K562 (cell line): Measurements from ENCODE around the gene RERE. TPM values are rescaled to one million over a fixed set of nuclear protein-coding genes. Genes with fewer than 3 reads are reported as not detected.
A peak's percentile ranks its signal among the peaks of the same experiment; 100 is the strongest.

Experiments
- ATAC-seq: fragments of 200-7000 bp; cut with Tn5 transposase; 3 replicates; pipeline ENCODE4 v1.9.1; 2020; ENCODE audit warnings: moderate library complexity
- BruUV-seq: library from RNA; stranded (reverse); fragments of 400-500 nt; replicated peaks from 2 replicates; lab custom pipeline; 2021; lab: Mats Ljungman, UMichigan
- CTCF ChIA-PET: fragments of 300-600 bp; formaldehyde crosslinking; extraction: SDS; loops from one replicate; lab custom pipeline; 2021; ENCODE audit warnings: low intra/inter-chr PET ratio; lab: Yijun Ruan, JAX
- POLR2A ChIA-PET: fragments of 300-600, 350-650 bp; sonication (Branson Sonifier 250); formaldehyde crosslinking; extraction: SDS; loops from one replicate; lab custom pipeline; 2021; ENCODE audit warnings: antibody characterized with exemption, inconsistent platforms; lab: Yijun Ruan, JAX
- DNase-seq, 4 experiments: peaks; one replicate each; pipeline versions ENCODE4 v3.0.0 to v3.0.0-alpha.2; 2011 to 2018; ENCODE audit warnings: low spot score in 3 of 4, mixed read lengths in 3 of 4; ENCODE audit errors: extremely low read depth in 1 of 4
- FAIRE-seq: peaks from 2 replicates; lab custom pipeline; 2011; peaks lifted over from hg19 to GRCh38; lab: Jason Lieb, UNC
- H2AFZ ChIP-seq: 2 replicates; pipeline ENCODE4 v1.6.0; 2011; ENCODE audit warnings: low read depth, low read length, control low read depth, inconsistent platforms
- H3K27ac ChIP-seq: fragments of 200-600 bp; 3 replicates; pipeline ENCODE4 v1.8.0; 2011; ENCODE audit warnings: low read depth, mild to moderate bottlenecking, control low read depth, inconsistent platforms, low read length, moderate library complexity, mixed read lengths; ENCODE audit errors: extremely low read depth
- H3K27me3 ChIP-seq, 2 experiments: fragments of 300-600 bp in 1 of 2; 2 replicates in 1 of 2; 3 replicates in 1 of 2; pipeline versions ENCODE4 v1.6.0 to v1.8.0; 2011; ENCODE audit warnings: inconsistent platforms in 2 of 2, low read length in 2 of 2, mild to moderate bottlenecking in 1 of 2, mixed read lengths in 1 of 2, moderate library complexity in 1 of 2; ENCODE audit not compliant: control insufficient read depth in 2 of 2, insufficient read depth in 2 of 2
- H3K36me3 ChIP-seq: fragments of 300-600 bp; 3 replicates; pipeline ENCODE4 v1.8.0; 2011; ENCODE audit warnings: mild to moderate bottlenecking, low read length, inconsistent platforms; ENCODE audit not compliant: control insufficient read depth, insufficient read depth
- H3K4me1 ChIP-seq, 2 experiments: fragments of 200-600 bp in 1 of 2; replicated peaks in 1 of 2; 2 replicates in 1 of 2; 3 replicates in 1 of 2; pipeline versions ENCODE4 v1.5.1 to v1.8.0; 2011; ENCODE audit warnings: inconsistent platforms in 2 of 2, low read length in 2 of 2, mild to moderate bottlenecking in 1 of 2, mixed read lengths in 1 of 2, moderate library complexity in 1 of 2; ENCODE audit not compliant: control insufficient read depth in 2 of 2, insufficient read depth in 2 of 2
- H3K4me2 ChIP-seq: 2 replicates; pipeline ENCODE4 v1.6.1; 2011; ENCODE audit warnings: low read length, control low read depth, inconsistent platforms, mixed read lengths; ENCODE audit not compliant: insufficient read depth
- H3K4me3 ChIP-seq: fragments of 200-600 bp; sonication (generic), shearing (Covaris generic); 2 replicates; pipeline ENCODE4 v1.5.1; 2016; ENCODE audit warnings: control low read depth, inconsistent platforms
- H3K79me2 ChIP-seq: fragments of 200-600 bp; 3 replicates; pipeline ENCODE4 v1.8.0; 2011; ENCODE audit warnings: low read length, inconsistent platforms; ENCODE audit not compliant: control insufficient read depth, insufficient read depth
- H3K9ac ChIP-seq, 2 experiments: 2 replicates each; pipeline versions ENCODE4 v1.6.0 to v1.6.1; 2011; ENCODE audit warnings: low read depth in 2 of 2, low read length in 2 of 2, control low read depth in 1 of 2, inconsistent platforms in 1 of 2, mild to moderate bottlenecking in 1 of 2, mixed read lengths in 1 of 2; ENCODE audit not compliant: insufficient read depth in 1 of 2
- H3K9me1 ChIP-seq: one replicate; pipeline ENCODE4 v1.6.0; 2011; ENCODE audit warnings: inconsistent platforms, mild to moderate bottlenecking, low read length, moderate library complexity; ENCODE audit not compliant: control insufficient read depth, insufficient read depth
- H3K9me3 ChIP-seq: replicated peaks from 2 replicates; pipeline ENCODE4 v1.5.1; 2011; ENCODE audit warnings: low read depth, low read length, inconsistent platforms; ENCODE audit not compliant: control insufficient read depth, insufficient read depth
- H4K20me1 ChIP-seq: replicated peaks from 2 replicates; pipeline ENCODE4 v1.6.1; 2011; ENCODE audit warnings: low read length, inconsistent platforms, mixed read lengths; ENCODE audit not compliant: control insufficient read depth, insufficient read depth
- ATF1 ChIP-seq, 2 experiments: fragments of 450-650 bp in 1 of 2; IDR thresholded peaks; 2 replicates each; pipeline ENCODE4 v1.6.1; 2016; ENCODE audit warnings: missing compliant biosample characterization in 1 of 2, missing genetic modification characterization in 1 of 2
- CBX8 ChIP-seq: fragments of 200-600 bp; sonication (generic); IDR thresholded peaks from 2 replicates; pipeline ENCODE4 v1.6.1; 2012; ENCODE audit warnings: borderline replicate concordance, mixed run types, low read depth, mild to moderate bottlenecking, moderate library complexity, mixed read lengths, low read length, control low read depth, inconsistent platforms; ENCODE audit not compliant: poor library complexity, severe bottlenecking; ENCODE audit errors: extremely low read depth
- DDX20 ChIP-seq: fragments of 450-650 bp; IDR thresholded peaks from 2 replicates; pipeline ENCODE4 v1.6.1; 2016; ENCODE audit warnings: missing genetic modification characterization, low read depth, mild to moderate bottlenecking, missing compliant biosample characterization, moderate library complexity
- DIDO1 ChIP-seq: fragments of 450-650 bp; IDR thresholded peaks from 2 replicates; pipeline ENCODE4 v1.6.1; 2016; ENCODE audit warnings: low read depth, missing biosample characterization, missing genetic modification characterization
- FOSL1 ChIP-seq: fragments of 200-800 bp; sonication (Bioruptor generic); conservative IDR thresholded peaks from 2 replicates; pipeline ENCODE4 v1.6.1; 2016; ENCODE audit warnings: missing genetic modification characterization, missing compliant biosample characterization
- GABPB2 ChIP-seq: fragments of 250-450 bp; sonication (Bioruptor Pico); conservative IDR thresholded peaks from 2 replicates; pipeline ENCODE4 v1.5.1; 2021; ENCODE audit warnings: mild to moderate bottlenecking
- HDAC2 ChIP-seq: fragments of 450-650 bp; IDR thresholded peaks from 2 replicates; pipeline ENCODE4 v1.6.1; 2016; ENCODE audit warnings: mild to moderate bottlenecking
- KAT8 ChIP-seq: fragments of 450-650 bp; IDR thresholded peaks from 2 replicates; pipeline ENCODE4 v1.6.1; 2016; ENCODE audit warnings: low read depth, mild to moderate bottlenecking
- MAZ ChIP-seq, 2 experiments: fragments of 450-650 bp in 1 of 2; sonication (generic) in 1 of 2; formaldehyde crosslinking; IDR thresholded peaks in 1 of 2; conservative IDR thresholded peaks in 1 of 2; 2 replicates each; pipeline versions ENCODE4 v1.4.0 to v1.5.0; 2020; ENCODE audit warnings: mild to moderate bottlenecking in 1 of 2, missing genetic modification reagents in 1 of 2
- MIER1 ChIP-seq: fragments of 450-650 bp; IDR thresholded peaks from 2 replicates; pipeline ENCODE4 v1.6.1; 2016; ENCODE audit warnings: antibody characterized with exemption, mild to moderate bottlenecking, low read depth
- MTA3 ChIP-seq: fragments of 450-650 bp; formaldehyde crosslinking; IDR thresholded peaks from 2 replicates; pipeline ENCODE4 v1.6.1; 2017; ENCODE audit warnings: mild to moderate bottlenecking, borderline replicate concordance
- POLR2B ChIP-seq: fragments of 450-650 bp; IDR thresholded peaks from 2 replicates; pipeline ENCODE4 v1.6.1; 2018; ENCODE audit warnings: low read depth; ENCODE audit not compliant: partially characterized antibody
- SMARCC2 ChIP-seq: fragments of 450-650 bp; IDR thresholded peaks from 2 replicates; pipeline ENCODE4 v1.6.1; 2017; ENCODE audit warnings: antibody characterized with exemption, moderate library complexity, mild to moderate bottlenecking, low read depth
- STAT5A ChIP-seq: IDR thresholded peaks from 2 replicates; pipeline ENCODE4 v1.6.1; 2012; ENCODE audit warnings: low read length, inconsistent platforms, borderline replicate concordance
- TAF15 ChIP-seq: fragments of 200-400 bp; formaldehyde crosslinking; IDR thresholded peaks from 2 replicates; pipeline ENCODE4 v1.6.1; 2017; ENCODE audit warnings: mild to moderate bottlenecking, low read depth, low read length, moderate library complexity
- TAF7 ChIP-seq: fragments of 450-650 bp; IDR thresholded peaks from 2 replicates; pipeline ENCODE4 v1.6.1; 2016; ENCODE audit warnings: missing genetic modification characterization, missing compliant biosample characterization
- XRCC5 ChIP-seq: fragments of 200-400 bp; formaldehyde crosslinking; IDR thresholded peaks from 2 replicates; pipeline ENCODE4 v1.6.1; 2017; ENCODE audit warnings: low read depth, mild to moderate bottlenecking, low read length
- ZBTB17 ChIP-seq: fragments of 450-650 bp; formaldehyde crosslinking; IDR thresholded peaks from 2 replicates; pipeline ENCODE4 v1.4.0; 2020; ENCODE audit warnings: mild to moderate bottlenecking
- WGBS: fragments of 100-300 bp; shearing (Covaris generic); methylation state at CpG from one replicate; pipeline ENCODE4 v1.1.6; 2016; ENCODE audit warnings: low coverage, mixed read lengths; ENCODE audit not compliant: insufficient coverage; ENCODE audit errors: missing lambda C conversion rate; 5-methylcytosine and 5-hydroxymethylcytosine counted together
- in situ Hi-C: fragments of 300-500 bp; cut with MboI; formaldehyde crosslinking; loops from 4 replicates; pipeline ENCODE4 v1.15.0; 2018; ENCODE audit warnings: inconsistent platforms, mixed read lengths
- intact Hi-C: fragments of 100-400 bp; cut with micrococcal nuclease; formaldehyde crosslinking; loops from 2 replicates; pipeline ENCODE4 v1.14.2; 2022
- polyA plus RNA-seq, 8 experiments: library from polyadenylated mRNA; depleted of rRNA in 4 of 8; stranded (reverse) in 5 of 8; unstranded in 3 of 8; fragments of >200 nt; fragmentation: Nextera tagmentation in 2 of 8; fragmentation: Illumina TruSeq in 1 of 8; extraction: Ambion mirVana in 2 of 8; extraction: Trizol in 1 of 8; gene quantifications; 2 replicates each; pipeline versions ENCODE4 v1.2.1 to v1.2.3, GENCODE V29; 2011 to 2014; ENCODE audit warnings: inconsistent platforms in 1 of 8, missing spikeins in 1 of 8
- total RNA-seq, 7 experiments: library from RNA; depleted of rRNA in 6 of 7; stranded (reverse); fragments of >200 nt in 6 of 7; fragmentation: Illumina TruSeq in 2 of 7; extraction: Trizol in 2 of 7; gene quantifications; 2 replicates each; pipeline versions ENCODE4 v1.2.1 to v1.2.3, GENCODE V29; 2011 to 2021; ENCODE audit warnings: low replicate concordance in 1 of 7
- TF ChIP-seq, protein P1 (sequence below): fragments of 200-800 bp; sonication (Bioruptor generic); IDR thresholded peaks from 2 replicates; pipeline ENCODE4 v1.6.1; 2017; ENCODE audit warnings: missing genetic modification characterization, missing compliant biosample characterization

Gene RERE
- total and polyA plus RNA-seq, 9 of the 15 experiments (the other 6 are each of a cell fraction or from before 2014, with no cell fraction given): 3.0 to 51.5 (median 13.4) TPM

DNA sequence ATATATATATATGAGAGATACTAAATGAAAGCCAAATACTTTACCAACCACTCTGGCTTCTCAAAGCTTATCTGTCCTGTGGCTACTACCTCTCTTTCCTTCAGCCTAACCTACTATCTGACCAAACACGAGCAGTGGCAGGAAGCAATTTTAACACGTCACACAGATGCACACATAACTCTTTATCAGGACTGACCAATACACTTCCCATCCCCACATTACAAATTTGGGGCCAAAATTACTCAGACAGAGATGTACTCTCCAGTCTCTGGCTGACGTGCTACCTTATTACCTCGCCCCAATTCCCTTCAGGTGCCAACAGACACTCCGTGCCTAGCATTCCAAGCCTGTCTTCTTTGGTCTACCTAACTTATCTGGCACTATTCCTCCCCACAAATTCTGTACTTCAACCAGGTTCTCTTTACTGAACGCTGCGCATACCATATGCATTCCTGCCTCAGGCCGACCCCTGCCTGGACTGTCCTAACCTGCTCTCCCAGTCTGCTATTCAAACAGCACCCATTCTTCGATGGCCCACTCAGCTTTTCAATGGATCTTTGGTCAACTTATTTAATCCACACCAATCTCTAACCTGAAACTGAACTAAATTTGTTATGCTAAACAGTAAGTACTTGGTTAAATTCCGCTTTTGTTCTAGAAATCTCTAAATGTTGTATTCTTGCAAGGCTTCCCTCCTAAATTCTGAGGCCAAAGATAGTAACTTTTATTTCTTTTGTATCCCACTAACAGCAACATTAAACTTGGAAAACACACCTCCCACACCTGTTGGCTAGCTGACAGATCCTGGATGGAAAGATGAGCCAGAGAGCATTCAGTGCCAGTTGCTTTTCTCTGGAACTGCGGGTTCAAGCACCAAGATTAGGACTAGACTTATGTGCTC, 27.9 kb downstream of the RERE start:
- H3K4me2 ChIP-seq: peak overlapping the region; percentile 91
- H3K27ac ChIP-seq: peak overlapping the region; percentile 98
- FAIRE-seq (peak; percentile 94), DNase-seq (peak; percentile 82 to 96 (median 88)), ATAC-seq (peak; percentile 84)
- intact Hi-C loops: no loop called here
- no peaks in the 10 kb centered on the region for H4K20me1 ChIP-seq
- WGBS: 7% methylated on average over 11 of the region's 11 CpGs
- no peaks in the 10 kb centered on the region for H3K27me3 ChIP-seq
- H3K79me2 ChIP-seq: peaks cover 77% of the 10 kb centered on the region
- ChIA-PET POLR2A (interaction anchor here (0.6 to 2.2 kb wide), 6 partner anchors 10 to 1918 kb away, joined by 3 to 10 read pairs (median 4); no protein-coding TSS in a partner anchor), CTCF (no interaction called here)
- H2AFZ ChIP-seq: peak overlapping the region; percentile 77
- H3K4me1 ChIP-seq: peaks cover 34 to 50% of the 10 kb centered on the region in 2 experiments
- BruUV-seq: TSS peak; percentile 94
- peak overlapping the region; percentile 14; the same call in 1 of the 2 replicates for H3K4me3 ChIP-seq
- no peaks in the 10 kb centered on the region for H3K9me1 ChIP-seq
- no peaks in the 10 kb centered on the region for H3K9me3 ChIP-seq
- in situ Hi-C loops: no loop called here
- H3K36me3 ChIP-seq: peaks cover 11% of the 10 kb centered on the region
- peak overlapping the region; percentile 38 to 82; a peak in 3 of 4 replicates for H3K9ac ChIP-seq
- no peak for TF ChIP-seq CBX8
- no peak for TF ChIP-seq TAF7
- TF ChIP-seq POLR2B: peak; percentile 78
- TF ChIP-seq, protein P1, sequence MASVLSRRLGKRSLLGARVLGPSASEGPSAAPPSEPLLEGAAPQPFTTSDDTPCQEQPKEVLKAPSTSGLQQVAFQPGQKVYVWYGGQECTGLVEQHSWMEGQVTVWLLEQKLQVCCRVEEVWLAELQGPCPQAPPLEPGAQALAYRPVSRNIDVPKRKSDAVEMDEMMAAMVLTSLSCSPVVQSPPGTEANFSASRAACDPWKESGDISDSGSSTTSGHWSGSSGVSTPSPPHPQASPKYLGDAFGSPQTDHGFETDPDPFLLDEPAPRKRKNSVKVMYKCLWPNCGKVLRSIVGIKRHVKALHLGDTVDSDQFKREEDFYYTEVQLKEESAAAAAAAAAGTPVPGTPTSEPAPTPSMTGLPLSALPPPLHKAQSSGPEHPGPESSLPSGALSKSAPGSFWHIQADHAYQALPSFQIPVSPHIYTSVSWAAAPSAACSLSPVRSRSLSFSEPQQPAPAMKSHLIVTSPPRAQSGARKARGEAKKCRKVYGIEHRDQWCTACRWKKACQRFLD: peak; percentile 78
- TF ChIP-seq XRCC5: no peak
- no peak for TF ChIP-seq DDX20 (tag)
- no peak for TF ChIP-seq GABPB2
- TF ChIP-seq FOSL1 (tag): peak; percentile 65
- peak; percentile 28 to 39; a peak in 3 of 4 replicates for TF ChIP-seq MAZ (CRISPR knock-in tag; conservative IDR thresholded peaks at IDR 0.05 in 1 of 2, IDR thresholded peaks at IDR 0.05 in 1 of 2)
- TF ChIP-seq SMARCC2: peak; percentile 81
- peak; percentile 90; the same call in 1 of the 2 replicates for TF ChIP-seq MTA3
- TF ChIP-seq STAT5A: peak; percentile 90
- no peak for TF ChIP-seq TAF15
- 0 out of 2 replicates have a peak, but pooled peaks have one; percentile 32 for TF ChIP-seq ZBTB17
- TF ChIP-seq HDAC2: peak; percentile 83
- no peak for TF ChIP-seq MIER1
- TF ChIP-seq ATF1 (CRISPR knock-in tag; IDR thresholded peaks at IDR 0.05): no peak
- peak; percentile 92 for TF ChIP-seq ATF1 (tag; IDR thresholded peaks at IDR 0.05)
- TF ChIP-seq KAT8: no peak
- no peak for TF ChIP-seq DIDO1
